Small intestine (tissue), 7 donors: ENCODE data around the gene PRKCA. TPM values are rescaled to one million over a fixed set of nuclear protein-coding genes. Genes with fewer than 3 reads are reported as not detected.
A peak's percentile ranks its signal among the peaks of the same experiment; 100 is the strongest.
"Not testable (repeated sequence)": the region's sequence is repeated elsewhere in the genome, so short reads cannot be mapped to it uniquely, and the experiment has no call there.

Experiments used
- DNase-seq, 2 donors: peaks; one replicate each; pipeline versions ENCODE4 v3.0.0 to v3.0.0-alpha.2; 2013
- FAIRE-seq: peaks from 2 replicates; lab custom pipeline; 2012; peaks lifted over from hg19 to GRCh38; lab: Jason Lieb, UNC
- H3K27ac ChIP-seq, 3 donors: one replicate each; pipeline ENCODE4 v1.5.1; 2013; ENCODE audit warnings: low read length in 2 of 3, mild to moderate bottlenecking in 2 of 3, control low read depth in 1 of 3, inconsistent platforms in 1 of 3, low read depth in 1 of 3, moderate library complexity in 1 of 3
- H3K27me3 ChIP-seq, 3 donors: one replicate each; pipeline ENCODE4 v1.6.1; 2013; ENCODE audit warnings: low read length in 3 of 3, inconsistent platforms in 1 of 3; ENCODE audit not compliant: control insufficient read depth in 3 of 3, insufficient read depth in 3 of 3
- H3K36me3 ChIP-seq, 3 donors: one replicate each; pipeline ENCODE4 v1.6.1; 2013; ENCODE audit warnings: low read length in 3 of 3, inconsistent platforms in 1 of 3, low read depth in 1 of 3, mild to moderate bottlenecking in 1 of 3, moderate library complexity in 1 of 3; ENCODE audit not compliant: control insufficient read depth in 3 of 3, insufficient read depth in 2 of 3
- H3K4me1 ChIP-seq, 3 donors: one replicate each; pipeline ENCODE4 v1.6.1; 2013; ENCODE audit warnings: low read length in 2 of 3, inconsistent platforms in 1 of 3, low read depth in 1 of 3, mild to moderate bottlenecking in 1 of 3, moderate library complexity in 1 of 3; ENCODE audit not compliant: control insufficient read depth in 3 of 3, insufficient read depth in 2 of 3
- H3K4me3 ChIP-seq, 3 donors: one replicate each; pipeline ENCODE4 v1.5.1; 2013; ENCODE audit warnings: low read length in 3 of 3, control low read depth in 1 of 3, inconsistent platforms in 1 of 3, low read depth in 1 of 3, mild to moderate bottlenecking in 1 of 3, moderate library complexity in 1 of 3
- H3K9me3 ChIP-seq, 2 donors: one replicate each; pipeline ENCODE4 v1.6.1; 2013; ENCODE audit warnings: low read depth in 1 of 2, low read length in 1 of 2; ENCODE audit not compliant: control insufficient read depth in 2 of 2, insufficient read depth in 1 of 2
- whole genome bisulfite sequencing, 3 donors: extraction: QIAGEN DNeasy Blood & Tissue Kit; methylation state at CpG; one replicate each; pipeline ENCODE4 v1.1.7; 2013; 5-methylcytosine and 5-hydroxymethylcytosine counted together
- polyA plus RNA-seq, 4 donors: library from polyadenylated mRNA; stranded (reverse) in 3 of 4; unstranded in 1 of 4; fragments of 200-250 nt in 3 of 4; fragments of 120-200 nt in 1 of 4; gene quantifications; one replicate each; pipeline versions ENCODE4 v1.2.1 to v1.2.3, GENCODE V29; 2013
- donor health status: healthy with polysubstance abuse.
- donor health status: control.
- donor health status: control.
- donor health status: Bipolar disorder and iron deficiency.
- donor health status: healthy.

The PRKCA gene
- polyA plus RNA-seq, 4 donors = 11.3 to 26.6 (median 22.9) TPM

- no peaks in the 10 kb centered on the region for H3K9me3 ChIP-seq
- peaks cover 8 to 31% (median 9%) of the 10 kb centered on the region in 3 donors for H3K4me1 ChIP-seq
- DNase-seq (peak in 1 of 2 donors; percentile 25), FAIRE-seq (no peak)
- no peak overlapping the region for H3K4me3 ChIP-seq
- no peaks in the 10 kb centered on the region for H3K36me3 ChIP-seq
- WGBS, 3 donors = 33 to 64% (median 49%) methylated on average over 6 of the region's 6 CpGs
- no peak overlapping the region for H3K27ac ChIP-seq
- no peaks in the 10 kb centered on the region for H3K27me3 ChIP-seq
Observed at GRCh38 chr17:66353937-66354401, 51.6 kb downstream of the PRKCA start.

DNA sequence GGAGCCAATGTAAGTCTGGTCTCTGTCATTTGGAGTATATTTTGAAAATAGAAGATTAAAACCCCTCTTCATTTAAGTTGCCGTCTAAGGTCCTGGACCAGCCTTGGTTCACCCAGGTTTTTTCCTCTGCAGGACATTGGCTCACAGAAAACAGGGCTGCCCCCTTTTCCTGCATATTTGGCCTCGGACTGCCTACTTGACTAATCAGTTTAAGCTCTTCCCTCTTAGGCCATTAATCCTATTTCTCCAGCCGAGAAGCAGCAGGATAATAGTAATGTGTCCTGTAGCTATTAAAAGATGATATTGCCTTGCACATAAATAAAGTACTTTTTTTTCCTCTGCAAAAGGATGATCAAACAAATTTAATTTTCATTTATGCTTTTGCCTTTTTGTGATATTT is 52.1 kb downstream of the PRKCA start:
- FAIRE-seq (no peak), DNase-seq (no peak)
- H3K4me3 ChIP-seq = no peak overlapping the region
- peaks cover 4 to 26% (median 6%) of the 10 kb centered on the region in 3 donors for H3K4me1 ChIP-seq
- H3K9me3 ChIP-seq = no peaks in the 10 kb centered on the region
- no peaks in the 10 kb centered on the region for H3K36me3 ChIP-seq
- no peaks in the 10 kb centered on the region for H3K27me3 ChIP-seq
- H3K27ac ChIP-seq = no peak overlapping the region
- WGBS, 3 donors = 75 to 98% (median 93%) methylated on average over 3 of the region's 3 CpGs

DNA sequence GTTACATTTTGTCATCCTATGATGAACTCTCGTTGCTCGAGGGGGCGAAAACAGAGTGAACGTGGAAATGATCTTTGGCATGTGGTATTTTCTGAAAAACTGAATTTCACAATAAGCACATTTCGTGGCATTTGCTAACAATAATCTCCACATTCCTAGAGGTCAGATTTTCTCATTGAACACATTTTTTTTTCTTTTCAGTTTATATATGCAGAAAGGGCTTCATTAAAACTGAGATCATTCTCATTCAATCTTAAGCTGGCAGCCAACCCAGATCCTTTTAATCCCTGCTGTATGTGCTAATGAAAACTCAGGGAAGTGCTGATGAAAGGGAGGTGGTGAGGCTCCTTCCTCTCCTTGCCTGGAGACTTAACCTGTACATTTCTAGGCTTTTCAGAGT is 52.6 kb downstream of the PRKCA start:
- DNase-seq (no peak), FAIRE-seq (no peak)
- Histone ChIP-seq H3K27me3 (no peaks in the 10 kb centered on the region), H3K27ac (no peak overlapping the region), H3K4me3 (no peak overlapping the region), H3K9me3 (no peaks in the 10 kb centered on the region), H3K4me1 (peaks cover 0 to 21% (median 6%) of the 10 kb centered on the region in 3 donors), H3K36me3 (no peaks in the 10 kb centered on the region)
- WGBS, 3 donors = 75 to 91% (median 85%) methylated on average over 5 of the region's 5 CpGs

- no peaks in the 10 kb centered on the region for H3K36me3 ChIP-seq
- no peaks in the 10 kb centered on the region for H3K27me3 ChIP-seq
- H3K9me3 ChIP-seq = no peaks in the 10 kb centered on the region
- DNase-seq (no peak), FAIRE-seq (no peak)
- WGBS, 3 donors = 81 to 89% (median 86%) methylated on average over 2 of the region's 2 CpGs
- peaks cover 0 to 17% (median 6%) of the 10 kb centered on the region in 3 donors for H3K4me1 ChIP-seq
- H3K4me3 ChIP-seq = no peak overlapping the region
- no peak overlapping the region for H3K27ac ChIP-seq
Observed at GRCh38 chr17:66355510-66355909, 53.1 kb downstream of the PRKCA start.

- FAIRE-seq (no peak), DNase-seq (no peak)
- Histone ChIP-seq H3K4me1 (peaks cover 0 to 3% (median 2%) of the 10 kb centered on the region in 3 donors), H3K36me3 (no peaks in the 10 kb centered on the region), H3K4me3 (no peak overlapping the region), H3K9me3 (no peaks in the 10 kb centered on the region), H3K27me3 (no peaks in the 10 kb centered on the region), H3K27ac (no peak overlapping the region)
- WGBS, 3 donors = 96 to 99% (median 96%) methylated on average over 2 of the region's 2 CpGs
Observed at GRCh38 chr17:66357037-66357436, 54.6 kb downstream of the PRKCA start.

- Histone ChIP-seq H3K9me3 (no peaks in the 10 kb centered on the region), H3K4me3 (no peak overlapping the region), H3K4me1 (no peaks in the 10 kb centered on the region), H3K27me3 (no peaks in the 10 kb centered on the region), H3K27ac (no peak overlapping the region), H3K36me3 (no peaks in the 10 kb centered on the region)
- no peak for DNase-seq
- FAIRE-seq = no peak
- WGBS, 3 donors = 78 to 82% (median 81%) methylated on average over 2 of the region's 2 CpGs
Observed at GRCh38 chr17:66359351-66359750, 56.9 kb downstream of the PRKCA start.

GRCh38 chr17:66360961-66361565 is 58.6 kb downstream of the PRKCA start:
- WGBS, 3 donors = 94 to 95% (median 94%) methylated on average over 12 of the region's 12 CpGs
- FAIRE-seq, H3K4me3 ChIP-seq, H3K36me3 ChIP-seq, DNase-seq, H3K27me3 ChIP-seq, H3K27ac ChIP-seq, H3K9me3 ChIP-seq: not testable (repeated sequence)
- H3K4me1 ChIP-seq = peaks cover 4 to 10% (median 7%) of the 10 kb centered on the region in 3 donors

GRCh38 chr17:66364508-66364907 is 62.1 kb downstream of the PRKCA start:
- no peak for DNase-seq
- Histone ChIP-seq H3K4me3 (no peak overlapping the region), H3K27ac (no peak overlapping the region), H3K9me3 (no peaks in the 10 kb centered on the region), H3K36me3 (no peaks in the 10 kb centered on the region), H3K27me3 (no peaks in the 10 kb centered on the region), H3K4me1 (peaks cover 8 to 13% (median 12%) of the 10 kb centered on the region in 3 donors)
- 88 to 96% (median 94%) methylated on average over 10 of the region's 10 CpGs for WGBS, 3 donors
- FAIRE-seq = no peak
